Medulla oblongata (tissue), 1 donor: Measurements from ENCODE around the gene GPR63.
"Not testable (repeated sequence)": the region's sequence is repeated elsewhere in the genome, so short reads cannot be mapped to it uniquely, and the experiment has no call there.

Source experiments
- DNase-seq: peaks from one replicate; pipeline ENCODE4 v3.0.0-alpha.2; 2015; ENCODE audit errors: extremely low spot score

GPR63 gene, protein sequence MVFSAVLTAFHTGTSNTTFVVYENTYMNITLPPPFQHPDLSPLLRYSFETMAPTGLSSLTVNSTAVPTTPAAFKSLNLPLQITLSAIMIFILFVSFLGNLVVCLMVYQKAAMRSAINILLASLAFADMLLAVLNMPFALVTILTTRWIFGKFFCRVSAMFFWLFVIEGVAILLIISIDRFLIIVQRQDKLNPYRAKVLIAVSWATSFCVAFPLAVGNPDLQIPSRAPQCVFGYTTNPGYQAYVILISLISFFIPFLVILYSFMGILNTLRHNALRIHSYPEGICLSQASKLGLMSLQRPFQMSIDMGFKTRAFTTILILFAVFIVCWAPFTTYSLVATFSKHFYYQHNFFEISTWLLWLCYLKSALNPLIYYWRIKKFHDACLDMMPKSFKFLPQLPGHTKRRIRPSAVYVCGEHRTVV

DNA sequence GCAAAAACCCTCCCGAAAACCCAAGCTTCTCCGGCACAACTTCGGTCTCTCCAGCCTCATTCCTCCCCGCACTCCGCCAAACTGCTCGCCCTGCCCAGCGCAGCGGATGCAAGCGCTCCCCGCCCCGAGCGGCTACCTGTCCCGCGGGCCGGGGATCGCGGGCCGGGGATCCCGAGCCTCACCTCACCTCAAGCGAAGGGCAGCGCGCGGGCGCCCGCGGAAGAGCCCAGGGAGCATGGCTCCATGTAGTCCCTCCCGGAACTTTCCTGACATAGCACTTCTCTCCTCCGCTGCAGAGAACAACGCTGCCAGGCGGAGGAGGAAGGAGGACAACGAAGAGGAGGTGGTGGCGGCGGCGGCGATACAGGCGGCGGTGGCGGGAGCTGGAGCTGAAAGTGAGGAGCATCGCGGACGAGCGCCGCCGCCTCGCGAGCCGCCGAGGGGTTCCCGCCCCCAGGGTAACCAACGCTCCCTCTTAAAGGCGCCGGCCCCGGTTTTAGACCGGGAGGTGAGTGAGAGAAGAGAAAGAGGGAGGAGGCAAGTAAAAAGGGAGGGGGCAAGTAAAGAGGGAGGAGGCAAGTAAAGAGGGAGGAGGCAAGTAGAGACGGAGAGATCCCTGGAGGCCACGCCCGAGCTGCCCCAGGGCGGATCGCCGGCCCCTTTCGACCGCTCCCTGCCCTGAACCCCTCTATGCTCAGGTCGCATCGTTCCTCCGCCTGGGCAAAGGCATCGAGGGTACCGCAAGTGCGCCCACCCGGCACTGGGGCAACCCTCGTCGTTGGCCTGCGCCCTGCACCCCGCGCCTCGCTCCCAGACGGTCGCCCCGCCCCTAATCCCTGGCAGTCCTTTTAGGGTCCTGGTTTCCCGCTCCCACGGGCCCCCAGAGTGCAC, at the start of gene GPR63:
Gene GPR63 (minus strand): TSS at position 397 of the 891 bp plus-strand sequence. CDS start 37,746 bp downstream, outside the sequence.
- peak; percentile 28 for DNase-seq

DNA sequence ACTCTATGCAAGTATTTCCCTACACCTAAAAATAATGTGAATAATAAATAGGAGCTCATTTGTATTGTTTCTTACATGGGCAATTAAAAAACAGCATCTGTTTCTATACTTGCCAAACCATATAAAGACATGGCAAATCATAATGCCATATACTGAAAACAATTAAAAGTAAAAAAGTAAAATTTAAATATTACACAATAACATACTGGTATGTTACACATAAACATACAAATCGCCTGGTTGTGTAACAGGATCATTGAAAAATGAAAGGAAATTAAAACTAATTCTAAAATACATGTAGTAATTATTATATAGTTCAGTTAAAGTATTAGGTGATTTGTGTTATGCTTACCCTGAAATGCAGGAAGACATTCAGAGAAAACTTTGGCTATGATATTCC, 49.2 kb upstream of the GPR63 start:
- no peak for DNase-seq

DNA sequence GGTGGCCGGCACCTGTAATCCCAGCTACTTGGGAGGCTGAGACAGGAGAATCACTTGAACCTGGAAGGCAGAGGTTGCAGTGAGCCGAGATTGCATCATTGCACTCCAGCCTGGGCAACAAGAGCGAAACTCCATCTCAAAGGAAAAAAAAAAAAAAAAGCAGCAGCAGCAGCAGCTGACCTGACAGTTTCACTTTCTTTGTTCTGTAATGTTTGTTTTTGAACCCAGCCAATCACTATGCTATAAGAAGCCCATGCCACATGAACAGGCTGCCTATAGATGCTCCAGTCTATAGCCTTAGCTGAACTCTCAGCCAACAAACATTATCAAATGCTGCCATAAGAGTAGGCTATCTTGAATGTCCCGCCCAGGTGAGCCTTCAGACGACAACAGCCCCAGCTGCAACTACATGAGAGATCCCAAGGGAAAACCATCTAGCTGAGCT, 47.9 kb upstream of the GPR63 start:
- not testable (repeated sequence) for DNase-seq

DNA sequence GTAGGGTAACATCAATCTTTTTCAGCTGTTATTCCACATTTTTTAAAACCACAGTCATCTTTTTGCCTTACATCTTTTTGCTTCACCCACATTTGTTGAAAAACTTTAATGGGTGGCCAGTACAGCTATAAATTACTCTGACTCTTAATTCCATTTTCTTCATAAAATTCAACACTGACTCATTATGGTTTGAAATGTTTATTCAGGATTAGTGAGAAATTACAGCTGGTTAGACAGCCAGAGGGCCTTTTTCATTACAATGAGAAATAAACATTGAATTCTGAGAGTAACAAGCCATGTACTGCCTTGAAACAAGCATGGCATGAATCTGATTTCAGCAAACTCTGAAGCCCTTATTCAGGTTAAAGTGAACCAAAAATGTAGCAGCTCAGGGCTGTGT, 40.9 kb upstream of the GPR63 start:
- no peak for DNase-seq

DNA sequence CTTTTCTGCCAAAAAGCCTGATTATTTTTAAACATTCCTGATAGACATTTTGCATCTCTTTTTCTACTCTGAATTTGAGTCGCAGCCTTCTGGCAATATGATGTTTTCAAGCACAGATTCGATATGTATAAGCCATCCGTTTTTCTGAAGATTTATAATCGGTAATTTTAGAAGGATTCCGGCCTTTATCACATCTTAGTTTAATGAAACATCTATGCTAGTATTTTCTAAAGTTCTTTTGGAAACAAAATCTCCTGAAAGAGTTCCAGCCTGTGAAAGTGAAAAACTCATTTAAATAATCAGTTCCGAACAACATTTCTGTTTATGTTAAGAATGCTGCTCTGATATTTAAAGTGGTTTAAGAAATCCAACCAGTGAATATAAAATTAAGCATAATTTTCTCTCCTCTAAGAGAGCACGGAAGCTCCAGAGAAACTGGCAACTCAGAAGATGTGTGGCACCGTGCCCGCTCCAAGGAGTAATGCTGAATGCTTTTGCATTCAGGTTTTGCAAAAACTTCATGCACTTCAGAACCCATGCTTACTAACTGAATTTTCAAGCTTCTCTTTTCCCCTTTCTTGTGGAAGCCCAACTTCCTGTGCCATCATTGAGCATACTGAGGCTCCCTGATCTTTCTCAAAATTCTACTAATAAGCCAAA, 39.7 kb upstream of the GPR63 start:
- no peak for DNase-seq

DNA sequence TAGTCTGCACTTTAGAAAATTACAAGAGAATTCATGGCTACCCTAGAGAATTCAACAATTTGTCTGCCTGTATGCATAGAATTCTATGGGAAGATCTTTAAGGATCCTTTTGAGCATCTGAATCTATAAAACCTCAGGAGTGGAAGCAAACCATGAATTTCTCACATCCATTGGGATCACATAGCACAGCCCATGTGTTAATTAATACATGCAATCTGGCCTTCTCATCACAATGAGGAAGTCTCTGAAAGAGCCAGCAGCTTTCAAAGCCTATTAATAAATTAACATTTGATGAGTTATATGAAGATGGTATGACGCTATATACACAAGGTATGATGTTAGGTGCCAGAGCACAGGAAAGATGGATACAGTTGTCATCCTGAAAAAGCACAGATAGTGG, 35.7 kb upstream of the GPR63 start:
- DNase-seq: no peak

DNA sequence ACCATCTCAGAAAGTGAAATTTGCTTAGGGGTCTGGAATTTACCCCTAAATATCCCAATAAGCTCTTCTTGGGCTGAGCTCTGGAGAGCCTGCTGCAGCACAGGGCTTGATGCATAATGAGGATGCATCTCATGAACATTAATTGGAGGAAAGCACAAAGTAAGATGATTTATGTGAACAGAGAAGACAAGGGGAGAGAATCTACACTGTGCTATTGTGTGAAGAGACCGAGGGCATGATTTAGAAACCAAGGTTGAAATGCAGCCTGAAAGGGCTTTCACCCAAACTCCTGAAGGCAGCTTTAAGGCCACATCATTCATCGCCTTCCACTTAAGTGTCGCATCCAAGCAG, 27.8 kb upstream of the GPR63 start:
- no peak for DNase-seq

DNA sequence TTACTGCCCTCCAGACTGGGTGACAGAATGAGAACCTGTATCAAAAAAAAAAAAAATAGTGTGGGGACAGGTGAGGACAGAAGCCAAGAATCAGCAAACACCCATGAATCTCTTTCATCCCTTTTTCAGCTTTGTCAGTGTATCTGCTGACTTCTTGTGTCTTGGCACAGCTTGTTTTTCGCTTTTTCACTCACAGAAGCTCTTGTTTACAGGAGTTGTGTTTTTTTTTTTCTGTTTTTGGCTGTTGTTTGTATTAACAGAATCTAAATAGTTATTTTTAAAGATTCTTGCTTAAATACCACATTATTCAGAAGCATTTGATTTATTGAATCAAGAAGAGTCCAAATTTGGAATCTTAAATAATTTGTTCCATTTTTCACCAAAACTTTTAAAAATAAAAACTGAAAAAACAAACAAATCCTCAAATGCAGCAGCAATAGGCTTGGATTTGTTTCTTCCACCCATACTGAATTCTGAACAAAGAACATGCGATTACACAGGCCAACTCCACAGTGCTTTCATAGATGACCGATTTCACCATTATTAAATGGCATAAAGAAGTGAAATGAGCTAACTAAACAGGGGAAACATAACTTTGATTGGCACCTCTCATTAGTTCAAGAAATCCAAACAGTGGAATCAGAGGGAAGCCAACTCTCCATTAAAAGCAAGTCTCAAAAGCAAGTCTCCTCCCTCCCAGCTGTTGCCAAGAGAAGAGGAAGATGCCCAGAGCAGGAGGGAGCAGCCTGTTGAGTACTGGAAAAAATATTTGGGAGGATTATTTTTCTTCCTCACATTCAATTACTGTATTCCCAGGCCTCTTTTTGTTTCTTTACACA, 27.2 kb upstream of the GPR63 start:
- DNase-seq: peak; percentile 33

DNA sequence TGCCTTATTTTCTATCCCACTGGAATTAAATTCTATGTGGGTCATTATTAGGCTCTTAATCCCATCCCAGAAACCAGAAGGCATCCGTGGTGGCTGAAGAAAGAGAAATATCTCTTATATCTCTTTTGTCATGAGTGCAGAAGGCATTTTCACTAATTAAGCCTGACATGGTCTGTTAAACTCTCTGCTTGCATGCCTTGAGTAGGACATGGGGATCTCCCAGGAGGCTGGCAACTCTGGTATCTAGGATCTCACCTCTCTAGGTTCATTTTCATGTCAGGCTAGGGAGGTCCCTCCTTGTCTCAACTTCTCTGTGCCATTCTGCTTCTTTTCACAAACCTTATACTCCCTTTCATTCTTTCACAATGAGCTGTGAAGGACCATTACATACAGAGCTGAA, 25.3 kb upstream of the GPR63 start:
- DNase-seq: no peak

DNA sequence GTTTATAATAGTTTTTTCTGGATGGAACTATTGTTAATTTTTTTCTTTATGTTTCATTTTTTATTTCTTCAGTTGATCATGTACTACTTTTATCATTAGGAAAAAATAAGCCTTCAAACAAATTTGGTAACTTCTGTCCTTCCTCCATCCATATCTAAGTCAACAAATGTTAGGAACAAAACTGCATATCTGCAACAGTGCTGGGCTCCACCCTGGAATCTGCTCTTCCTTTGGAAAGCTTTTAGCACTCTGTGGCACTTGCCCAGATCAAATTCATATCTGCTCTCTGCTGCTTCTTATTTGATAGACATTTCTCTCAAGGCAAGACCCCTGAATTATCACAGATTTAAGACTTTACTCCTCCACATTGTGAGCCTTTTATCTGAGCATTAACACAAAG, 24.3 kb upstream of the GPR63 start:
- DNase-seq: no peak

DNA sequence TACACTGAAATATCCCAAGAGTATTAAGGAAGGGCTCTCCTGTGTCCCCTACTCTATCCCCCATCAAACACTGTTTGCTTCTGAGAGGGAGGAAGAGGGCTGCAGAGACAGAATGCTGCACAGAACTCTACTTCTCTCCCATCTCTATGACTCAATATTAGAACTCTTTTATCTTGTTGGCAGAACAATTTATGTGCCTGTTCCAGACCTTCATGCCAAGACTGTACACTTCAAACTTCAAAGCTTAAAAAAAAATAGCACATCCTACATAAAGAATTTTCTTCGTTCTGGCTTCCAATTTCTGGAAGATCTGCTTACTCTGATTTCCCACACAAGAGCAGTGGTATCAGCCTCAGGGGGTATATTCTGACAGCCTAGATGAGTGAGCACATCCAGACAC, 19.6 kb upstream of the GPR63 start:
- DNase-seq: no peak

DNA sequence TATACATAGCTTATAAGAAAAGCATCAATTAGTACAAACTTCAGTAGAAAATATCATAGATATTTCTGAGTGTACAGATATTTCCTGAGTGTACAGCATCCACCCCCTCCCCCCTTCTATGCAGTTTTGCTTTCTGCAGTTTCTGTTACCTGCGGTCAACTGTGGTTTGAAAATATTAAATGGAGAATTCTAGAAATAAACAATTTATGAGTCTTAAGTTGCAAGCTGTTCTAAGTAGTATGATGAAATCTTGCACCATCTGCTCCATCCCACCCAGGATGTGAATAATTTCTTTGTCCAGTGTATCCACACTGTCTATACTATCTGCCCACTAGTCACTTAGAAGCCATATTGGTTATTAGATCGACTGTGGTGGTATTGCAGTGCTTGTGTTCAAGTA, 15.8 kb upstream of the GPR63 start:
- no peak for DNase-seq

DNA sequence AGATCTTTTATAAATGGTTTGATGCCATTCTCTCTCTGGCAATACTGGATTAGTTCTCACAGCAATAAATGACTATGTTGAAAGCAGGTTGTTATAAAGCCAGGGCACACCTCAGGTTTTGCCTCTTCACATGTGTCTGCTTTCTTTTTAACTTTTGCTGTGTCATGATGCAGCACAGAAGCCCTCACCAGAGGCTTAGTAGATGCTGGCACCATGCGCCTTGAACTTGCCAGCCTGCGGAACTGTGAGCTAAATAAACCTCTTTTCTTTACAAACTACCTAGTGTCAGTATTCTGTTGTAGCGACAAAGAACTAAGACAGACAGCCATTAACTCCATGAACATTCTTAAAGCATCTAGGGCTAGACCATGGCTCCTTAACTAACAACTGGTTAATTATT, 15.3 kb upstream of the GPR63 start:
- no peak for DNase-seq

DNA sequence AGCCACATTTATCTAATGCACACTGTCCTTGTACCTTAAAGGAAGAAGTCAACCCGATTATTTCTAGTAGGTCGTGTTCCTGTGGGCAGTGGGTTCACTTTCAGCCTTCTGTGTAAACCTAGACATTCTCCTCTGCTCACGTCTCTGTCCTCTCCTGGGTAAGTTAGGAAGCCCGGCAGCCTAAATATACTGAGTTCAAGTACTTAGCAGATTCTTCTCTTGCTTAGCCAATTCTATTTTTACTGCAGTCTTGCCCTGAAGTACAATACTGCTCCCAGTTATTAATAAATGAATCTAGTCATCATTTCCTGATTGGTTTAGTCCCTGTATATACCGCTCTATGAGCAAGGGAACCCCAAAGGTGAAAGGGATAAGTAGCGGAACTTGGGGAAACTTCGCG, 14.6 kb upstream of the GPR63 start:
- DNase-seq: no peak

DNA sequence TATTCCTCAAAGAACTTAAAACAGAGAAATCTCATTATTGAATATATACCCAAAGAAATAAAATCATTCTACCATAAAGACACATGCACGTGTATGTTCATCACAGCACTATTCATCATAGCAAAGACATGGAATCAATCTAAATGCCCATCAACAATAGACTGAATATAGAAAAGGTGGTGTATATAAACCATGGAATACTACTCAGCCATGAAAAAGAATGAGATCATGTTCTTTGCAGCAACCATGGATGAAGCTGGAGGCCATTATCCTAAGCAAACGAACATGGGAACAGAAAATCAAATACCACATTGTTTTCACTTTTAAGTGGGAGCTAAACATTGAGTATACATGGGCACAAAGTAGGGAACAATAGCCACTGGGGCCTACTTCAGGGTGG, 12.3 kb upstream of the GPR63 start:
- no peak for DNase-seq

DNA sequence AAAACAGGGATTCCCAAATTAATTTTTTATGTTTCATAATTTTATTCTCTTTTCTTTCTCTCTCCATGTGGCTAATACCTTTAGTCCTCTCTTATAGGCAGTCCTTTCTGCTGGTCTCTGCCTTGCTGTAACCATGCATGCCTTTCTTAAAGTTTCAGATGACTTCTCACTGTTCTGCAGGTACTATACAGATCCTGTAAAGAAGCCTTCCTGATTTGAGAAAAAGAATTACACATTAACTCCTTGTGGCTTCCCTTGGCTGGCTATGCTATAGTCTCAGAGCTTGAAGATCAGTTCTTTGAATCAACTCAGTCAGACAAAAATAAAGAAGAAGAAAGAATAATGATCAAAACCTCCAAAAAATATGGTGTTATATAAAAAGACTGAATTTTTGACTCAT, 7.3 kb upstream of the GPR63 start:
- no peak for DNase-seq

DNA sequence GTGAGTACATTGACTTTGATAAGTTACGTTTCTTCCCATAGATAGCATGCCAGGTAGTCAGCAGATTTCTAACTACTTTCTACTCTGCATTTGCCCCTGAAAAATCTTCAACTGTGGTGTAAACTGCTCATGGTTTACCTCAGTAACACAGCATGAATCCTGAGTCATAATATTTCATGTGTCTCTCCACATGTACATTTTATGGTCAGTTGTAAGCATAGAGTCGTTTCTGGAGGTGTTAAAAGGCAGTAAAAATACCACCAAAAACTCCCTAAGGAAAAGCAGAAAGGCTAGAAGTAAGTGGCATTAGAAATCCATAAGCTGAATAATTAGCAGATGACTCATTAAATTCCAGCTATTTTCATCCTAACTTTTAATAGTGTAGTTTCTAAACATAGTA, 4.1 kb upstream of the GPR63 start:
- DNase-seq: no peak

DNA sequence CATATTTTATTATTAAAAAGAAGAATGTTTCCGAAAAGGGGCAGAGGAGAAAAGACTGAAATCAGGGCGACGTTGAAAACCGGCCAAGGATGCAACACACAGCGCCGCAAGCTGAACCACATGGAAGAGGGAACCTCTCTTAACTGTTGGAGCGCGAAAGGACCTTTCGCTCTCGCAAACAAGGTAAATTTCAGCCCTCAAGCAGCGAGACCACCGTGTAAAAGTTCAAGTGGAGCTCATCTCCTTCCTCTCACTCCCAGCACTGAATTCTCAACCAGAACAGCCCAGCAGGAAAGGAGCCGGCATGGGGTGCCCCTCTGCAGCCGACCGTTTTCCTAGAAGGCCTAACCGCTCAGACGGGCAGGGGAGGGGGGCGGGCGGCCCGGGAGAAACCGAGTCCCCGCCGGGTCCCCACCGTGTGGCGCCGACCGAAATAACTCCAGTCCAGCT, 621 bp downstream of the GPR63 start:
- DNase-seq: peak; percentile 33

DNA sequence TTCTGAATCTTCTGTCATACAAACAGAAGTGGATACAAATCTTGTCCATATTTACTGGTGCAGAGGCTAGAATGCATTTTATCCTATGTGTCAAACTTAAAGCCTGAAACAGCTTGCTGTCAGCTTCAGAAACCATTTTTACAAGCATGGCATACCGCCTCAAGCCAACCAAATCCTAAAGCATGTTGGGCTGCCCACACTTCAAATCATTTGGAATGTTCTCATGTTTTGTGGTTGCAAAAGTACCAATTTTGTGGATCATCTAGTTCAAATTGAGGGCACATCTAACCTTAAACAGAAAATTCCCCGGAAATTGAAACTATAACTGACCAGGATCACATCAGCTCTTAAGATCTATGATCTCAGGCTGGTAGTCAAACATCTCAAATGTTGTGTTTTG, 3.2 kb downstream of the GPR63 start:
- DNase-seq: no peak

DNA sequence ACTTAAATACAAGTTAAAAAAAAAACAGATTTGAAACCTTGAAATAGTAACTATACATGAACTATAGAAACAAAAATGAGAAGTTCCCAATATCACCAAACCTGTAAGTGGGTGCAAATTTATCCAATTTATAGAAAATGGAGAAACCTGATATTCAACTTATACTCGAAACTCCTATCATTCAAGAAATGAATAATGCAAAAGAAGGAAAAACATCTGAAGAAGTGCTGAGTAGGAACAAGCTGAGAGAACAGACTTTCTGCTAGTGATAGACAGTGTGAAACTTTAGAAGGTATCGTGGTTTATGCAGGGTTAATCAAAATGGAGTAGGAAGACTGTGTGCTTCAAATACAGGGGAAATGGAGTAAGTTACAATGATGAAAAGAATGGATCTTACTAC, 4.5 kb downstream of the GPR63 start:
- no peak for DNase-seq

DNA sequence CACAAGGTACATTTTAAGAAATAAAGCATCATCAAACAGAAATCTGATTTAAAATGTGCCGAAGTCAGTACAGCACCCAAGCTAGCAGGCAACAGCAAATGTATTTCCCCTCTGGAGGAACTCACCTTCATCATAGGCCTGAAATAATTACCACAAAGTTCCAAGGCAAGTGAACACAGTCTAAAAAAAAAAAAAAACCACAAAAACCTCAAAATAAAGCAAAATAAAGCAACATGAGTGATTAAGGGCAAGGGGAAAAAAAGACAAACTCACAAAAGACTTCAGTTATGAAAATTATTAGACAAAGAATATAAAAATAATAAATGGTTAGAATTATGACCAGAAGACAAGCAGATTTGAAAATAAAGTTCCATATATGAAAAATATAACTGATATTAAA, 10.4 kb downstream of the GPR63 start:
- DNase-seq: no peak
